ENCODE data around the gene C10orf95. TPM values are rescaled to one million over a fixed set of nuclear protein-coding genes. Genes with fewer than 3 reads are reported as not detected.

C10orf95 gene
- polyA plus RNA-seq, 1 of the 3 experiments (the other 2 are of a cell fraction): 0.07 TPM

- WGBS (ENCODE audit: low lambda C conversion rate): 88% methylated on average over 3 of the region's 3 CpGs
- Histone ChIP-seq H3K9ac (no peak overlapping the region), H3K36me3 (replicated peaks in 1 of 2; ENCODE audit: control insufficient read depth in 1 of 2, insufficient read depth in 2 of 2, low read length in 1 of 2) (no peaks in the 10 kb centered on the region), H3K27me3 (ENCODE audit: insufficient read depth) (no peaks in the 10 kb centered on the region), H4K20me1 (ENCODE audit: insufficient read depth) (no peaks in the 10 kb centered on the region), H3K9me3 (no peaks in the 10 kb centered on the region), H3K4me1 (ENCODE audit: control insufficient read depth in 1 of 2, insufficient read depth in 2 of 2, low read depth in 1 of 2, low read length in 1 of 2) (no peaks in the 10 kb centered on the region; a peak in 1 of 4 replicates), H3K79me2 (ENCODE audit: insufficient read depth) (no peaks in the 10 kb centered on the region), H3K4me2 (no peak overlapping the region), H2AFZ (ENCODE audit: low read depth) (no peak overlapping the region), H3K4me3 (ENCODE audit: low read depth in 2 of 2, low read length in 1 of 2) (no peak overlapping the region), H3K9me2 (no peaks in the 10 kb centered on the region), H3F3A (replicated peaks; ENCODE audit: insufficient read depth) (no peaks in the 10 kb centered on the region), H3K27ac (ENCODE audit: low read depth in 2 of 2, low read length in 1 of 2) (no peak overlapping the region)
- ChIA-PET CTCF (interaction anchor here (1.4 to 3.7 kb wide), 2 partner anchors 15 to 33 kb away, joined by 4 to 23 read pairs; partner anchors contain the start of gene FBXL15), POLR2A (no interaction called here)
- TF ChIP-seq CTCF (IDR thresholded peaks at IDR 0.05) (no peak), ZBTB33 (IDR thresholded peaks at IDR 0.05; ENCODE audit: borderline replicate concordance, low read depth) (no peak), RAD21 (IDR thresholded peaks at IDR 0.05; ENCODE audit: low read length) (no peak), MXI1 (IDR thresholded peaks at IDR 0.05; ENCODE audit: low read depth, low read length) (no peak), GABPA (IDR thresholded peaks at IDR 0.05; ENCODE audit: low read depth) (no peak), POLR2AphosphoS5 (IDR thresholded peaks at IDR 0.05; ENCODE audit: low read depth, low read length) (no peak), TAF1 (IDR thresholded peaks at IDR 0.05; ENCODE audit: borderline replicate concordance, low read depth, low read length) (no peak), NFIC (IDR thresholded peaks at IDR 0.05; ENCODE audit: borderline replicate concordance) (no peak), RFX5 (IDR thresholded peaks at IDR 0.05; ENCODE audit: low read length) (no peak), PBX3 (IDR thresholded peaks at IDR 0.05) (no peak), FOXJ3 (CRISPR knock-in tag; IDR thresholded peaks at IDR 0.05) (no peak), TEAD4 (IDR thresholded peaks at IDR 0.05; ENCODE audit: borderline replicate concordance, insufficient read depth) (no peak), NRF1 (IDR thresholded peaks at IDR 0.05; ENCODE audit: low read depth, low read length) (no peak), USF1 (IDR thresholded peaks at IDR 0.05; ENCODE audit: borderline replicate concordance, low read depth) (no peak)
- DNase-seq: no peak
These were observed 13.8 kb downstream of the C10orf95 start for GRCh38 chr10:102437515-102437914.

All from SK-N-SH (cell line).